RWPE2 (cell line): ENCODE results near the gene BAZ2A.

Experiments
- ATAC-seq: fragments of 200-7000 bp; cut with Tn5 transposase; 3 replicates; pipeline ENCODE4 v1.9.1; 2021; ENCODE audit warnings: low read depth
- DNase-seq: peaks from one replicate; pipeline ENCODE4 v3.0.0-alpha.2; 2020; ENCODE audit warnings: low spot score
- H3K27ac ChIP-seq: fragments of 450-650 bp; 2 replicates; pipeline ENCODE4 v1.5.1; 2017; ENCODE audit warnings: mild to moderate bottlenecking; ENCODE audit not compliant: poor library complexity, severe bottlenecking
- H3K27me3 ChIP-seq: fragments of 250-450 bp; sonication (Bioruptor Pico); 2 replicates; pipeline ENCODE4 v1.5.1; 2021; ENCODE audit warnings: mild to moderate bottlenecking, moderate library complexity; ENCODE audit not compliant: insufficient read depth, poor library complexity, severe bottlenecking
- H3K36me3 ChIP-seq: fragments of 250-450 bp; sonication (Bioruptor Pico); 2 replicates; pipeline ENCODE4 v1.5.1; 2020; ENCODE audit warnings: low read depth, mild to moderate bottlenecking, moderate library complexity
- H3K4me1 ChIP-seq: fragments of 250-450 bp; sonication (Bioruptor Pico); 2 replicates; pipeline ENCODE4 v1.5.1; 2021; ENCODE audit warnings: mild to moderate bottlenecking, moderate library complexity; ENCODE audit not compliant: insufficient read depth, poor library complexity, severe bottlenecking
- H3K4me3 ChIP-seq: fragments of 250-450 bp; sonication (Bioruptor Pico); 2 replicates; pipeline ENCODE4 v1.5.1; 2021; ENCODE audit warnings: mild to moderate bottlenecking, moderate library complexity; ENCODE audit not compliant: severe bottlenecking
- H3K9me3 ChIP-seq: fragments of 250-450 bp; sonication (Bioruptor Pico); 2 replicates; pipeline ENCODE4 v1.5.1; 2021; ENCODE audit warnings: mild to moderate bottlenecking, moderate library complexity; ENCODE audit not compliant: severe bottlenecking
- CTCF ChIP-seq: fragments of 450-650 bp; IDR thresholded peaks from one replicate; pipeline ENCODE4 v1.5.1; 2017; ENCODE audit warnings: mild to moderate bottlenecking, moderate library complexity; ENCODE audit not compliant: poor library complexity, severe bottlenecking

The BAZ2A gene

GRCh38 chr12:56590237-56590830 is 39.8 kb downstream of the BAZ2A start:
- no peaks in the 10 kb centered on the region for H3K4me1 ChIP-seq
- ATAC-seq (peak; percentile 62), DNase-seq (no peak)
- no peak overlapping the region for H3K4me3 ChIP-seq
- H3K36me3 ChIP-seq, result peaks cover 70% of the 10 kb centered on the region
- peak; percentile 72 for TF ChIP-seq CTCF
- peak overlapping the region; percentile 25 for H3K27ac ChIP-seq
- no peaks in the 10 kb centered on the region for H3K9me3 ChIP-seq
- no peaks in the 10 kb centered on the region for H3K27me3 ChIP-seq

GRCh38 chr12:56589783-56590182 is 40.3 kb downstream of the BAZ2A start:
- Histone ChIP-seq H3K27ac (peak overlapping the region; percentile 25), H3K27me3 (no peaks in the 10 kb centered on the region), H3K4me1 (no peaks in the 10 kb centered on the region), H3K36me3 (peaks cover 73% of the 10 kb centered on the region), H3K9me3 (no peaks in the 10 kb centered on the region), H3K4me3 (no peak overlapping the region)
- no peak for TF ChIP-seq CTCF
- DNase-seq (no peak), ATAC-seq (no peak)

- no peak for TF ChIP-seq CTCF
- Histone ChIP-seq H3K27me3 (no peaks in the 10 kb centered on the region), H3K27ac (no peak overlapping the region), H3K4me3 (no peak overlapping the region), H3K4me1 (peaks cover 27% of the 10 kb centered on the region), H3K36me3 (peaks cover 92% of the 10 kb centered on the region), H3K9me3 (no peaks in the 10 kb centered on the region)
- ATAC-seq (no peak), DNase-seq (no peak)
Measured at GRCh38 chr12:56585098-56585497, 45.0 kb downstream of the BAZ2A start.

GRCh38 chr12:56581418-56582145 is 48.5 kb downstream of the BAZ2A start:
- Histone ChIP-seq H3K36me3 (peaks cover 87% of the 10 kb centered on the region), H3K9me3 (no peaks in the 10 kb centered on the region), H3K27me3 (no peaks in the 10 kb centered on the region), H3K4me1 (peaks cover 27% of the 10 kb centered on the region), H3K4me3 (no peak overlapping the region), H3K27ac (peak overlapping the region; percentile 93)
- DNase-seq, result no peak
- peak; percentile 6 for TF ChIP-seq CTCF
- peak; percentile 93 for ATAC-seq
